Measurements from ENCODE around the gene DPP4. TPM values are rescaled to one million over a fixed set of nuclear protein-coding genes. Genes with fewer than 3 reads are reported as not detected.
A peak's percentile ranks its signal among the peaks of the same experiment; 100 is the strongest.

Gene DPP4
- polyA plus RNA-seq, 1 donor (not counting 4 experiments of a cell fraction or from before 2014, with no cell fraction given), result 1.1 TPM

DNA sequence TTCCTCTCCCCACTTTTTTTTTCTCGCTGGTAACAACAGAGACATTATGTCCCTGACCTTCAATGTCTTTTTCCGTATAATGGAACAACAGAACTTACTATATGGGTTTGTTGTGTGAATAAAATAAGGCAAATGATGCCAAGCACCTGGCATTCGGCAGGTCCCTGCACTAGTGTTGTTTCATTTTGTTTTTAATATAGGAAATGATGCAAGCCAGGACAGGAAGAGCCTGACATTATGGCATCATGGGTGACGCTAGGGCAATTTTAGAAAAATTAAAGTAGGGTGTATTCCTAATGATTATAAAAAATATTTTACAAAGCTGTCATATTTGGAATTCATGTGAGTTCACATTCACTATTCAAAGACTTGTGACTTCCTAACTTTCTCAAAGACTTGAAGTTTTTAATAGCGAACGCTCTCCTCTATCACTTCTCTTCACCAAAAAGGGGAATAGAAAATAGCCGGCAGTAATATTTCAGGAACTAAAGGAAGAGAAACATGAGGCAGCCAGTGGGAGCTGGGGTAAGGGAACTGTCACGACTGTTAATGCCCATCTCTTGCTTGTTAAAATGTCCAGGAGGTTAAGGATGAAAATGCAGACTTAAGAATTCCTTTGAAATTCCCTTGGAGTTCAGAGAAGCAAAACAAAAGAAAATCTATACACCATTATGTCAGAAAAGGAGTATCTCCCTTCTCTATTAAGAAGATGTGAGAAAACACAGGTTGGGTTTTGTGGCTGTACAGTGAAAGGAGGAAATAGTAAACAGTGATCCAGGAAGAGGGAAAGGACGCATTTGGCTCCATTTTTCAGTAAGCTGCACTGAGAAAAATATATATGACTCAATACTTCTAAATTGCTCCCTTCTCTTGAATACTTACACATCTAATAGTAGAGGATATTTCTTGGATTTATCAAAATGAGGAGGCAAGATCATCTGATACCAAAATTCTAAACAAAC is 60.2 kb downstream of the DPP4 start:
- Histone ChIP-seq H3K9me1 (ENCODE audit: control insufficient read depth, extremely low read depth, insufficient read depth, low read length) (no peaks in the 10 kb centered on the region), H3K4me1 (ENCODE audit: control insufficient read depth, extremely low read depth, insufficient read depth, low read length) (no peaks in the 10 kb centered on the region), H3K4me3 (ENCODE audit: control insufficient read depth in 2 of 3, extremely low read depth in 1 of 3, insufficient read depth in 2 of 3, low read depth in 1 of 3, low read length in 3 of 3) (no peak overlapping the region), H3K4me2 (ENCODE audit: control insufficient read depth, extremely low read depth, insufficient read depth, low read depth, low read length) (no peak overlapping the region), H3K27ac (ENCODE audit: control insufficient read depth, insufficient read depth, low read length) (no peak overlapping the region), H4K20me1 (ENCODE audit: control insufficient read depth, extremely low read depth, insufficient read depth, low read length) (no peaks in the 10 kb centered on the region), H3K9ac (ENCODE audit: control insufficient read depth, extremely low read depth, insufficient read depth, low read length) (no peak overlapping the region), H3K27me3 (ENCODE audit: control insufficient read depth, extremely low read depth, insufficient read depth, low read length) (no peaks in the 10 kb centered on the region), H3K36me3 (ENCODE audit: control insufficient read depth in 2 of 2, extremely low read depth in 1 of 2, insufficient read depth in 2 of 2, low read length in 2 of 2) (no peaks in the 10 kb centered on the region), H3K9me3 (ENCODE audit: control insufficient read depth, low read depth, low read length) (no peaks in the 10 kb centered on the region), H2AFZ (ENCODE audit: control insufficient read depth, low read length) (no peak overlapping the region), H3K79me2 (ENCODE audit: control insufficient read depth, insufficient read depth, low read length) (no peaks in the 10 kb centered on the region)
- TF ChIP-seq, protein P1, sequence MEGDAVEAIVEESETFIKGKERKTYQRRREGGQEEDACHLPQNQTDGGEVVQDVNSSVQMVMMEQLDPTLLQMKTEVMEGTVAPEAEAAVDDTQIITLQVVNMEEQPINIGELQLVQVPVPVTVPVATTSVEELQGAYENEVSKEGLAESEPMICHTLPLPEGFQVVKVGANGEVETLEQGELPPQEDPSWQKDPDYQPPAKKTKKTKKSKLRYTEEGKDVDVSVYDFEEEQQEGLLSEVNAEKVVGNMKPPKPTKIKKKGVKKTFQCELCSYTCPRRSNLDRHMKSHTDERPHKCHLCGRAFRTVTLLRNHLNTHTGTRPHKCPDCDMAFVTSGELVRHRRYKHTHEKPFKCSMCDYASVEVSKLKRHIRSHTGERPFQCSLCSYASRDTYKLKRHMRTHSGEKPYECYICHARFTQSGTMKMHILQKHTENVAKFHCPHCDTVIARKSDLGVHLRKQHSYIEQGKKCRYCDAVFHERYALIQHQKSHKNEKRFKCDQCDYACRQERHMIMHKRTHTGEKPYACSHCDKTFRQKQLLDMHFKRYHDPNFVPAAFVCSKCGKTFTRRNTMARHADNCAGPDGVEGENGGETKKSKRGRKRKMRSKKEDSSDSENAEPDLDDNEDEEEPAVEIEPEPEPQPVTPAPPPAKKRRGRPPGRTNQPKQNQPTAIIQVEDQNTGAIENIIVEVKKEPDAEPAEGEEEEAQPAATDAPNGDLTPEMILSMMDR (optimal IDR thresholded peaks at IDR 0.05 in 1 of 3, IDR thresholded peaks at IDR 0.05 in 1 of 3, conservative IDR thresholded peaks at IDR 0.05 in 1 of 3; ENCODE audit: extremely low read depth in 1 of 3, insufficient read depth in 2 of 3, low read length in 3 of 3), result no peak
- no peak for TF ChIP-seq EZH2 (IDR thresholded peaks at IDR 0.05; ENCODE audit: low read length)
- FAIRE-seq (no peak), DNase-seq (ENCODE audit: low read depth, low spot score) (no peak)
- dilution Hi-C loops (cut with MboI; ENCODE audit: extremely low pct_ligation_motif_present, low sequenced_read_pairs), result no loop called here

DNA sequence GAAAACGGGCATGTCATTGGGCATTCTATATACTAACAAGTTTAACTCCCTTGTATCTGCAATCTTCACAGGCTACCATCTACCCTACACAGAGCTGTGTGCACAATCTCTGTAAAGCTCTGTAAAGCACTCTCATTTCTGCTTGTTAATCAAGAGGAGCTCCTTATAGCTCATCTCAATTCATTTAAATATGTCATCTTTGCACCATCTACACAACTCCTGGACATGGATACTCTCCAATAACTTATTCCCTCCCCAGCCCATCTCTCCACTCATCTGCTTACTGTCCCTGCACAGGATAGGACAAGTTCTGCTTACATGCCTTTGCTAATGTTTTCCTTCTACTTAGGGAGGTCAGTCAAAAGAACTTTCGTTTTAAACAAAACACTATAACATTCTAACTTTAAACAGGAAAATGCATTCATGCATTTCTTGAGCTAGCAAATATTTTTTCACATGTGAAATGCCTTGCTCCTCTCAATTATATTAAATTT is 61.4 kb downstream of the DPP4 start:
- H3K4me3 ChIP-seq (ENCODE audit: control insufficient read depth in 2 of 3, extremely low read depth in 1 of 3, insufficient read depth in 2 of 3, low read depth in 1 of 3, low read length in 3 of 3), result no peak overlapping the region
- H3K9me1 ChIP-seq (ENCODE audit: control insufficient read depth, extremely low read depth, insufficient read depth, low read length), result no peaks in the 10 kb centered on the region
- no peaks in the 10 kb centered on the region for H3K9me3 ChIP-seq (ENCODE audit: control insufficient read depth, low read depth, low read length)
- DNase-seq (ENCODE audit: low read depth, low spot score) (no peak), FAIRE-seq (no peak)
- H3K9ac ChIP-seq (ENCODE audit: control insufficient read depth, extremely low read depth, insufficient read depth, low read length), result no peak overlapping the region
- H3K27me3 ChIP-seq (ENCODE audit: control insufficient read depth, extremely low read depth, insufficient read depth, low read length), result no peaks in the 10 kb centered on the region
- TF ChIP-seq EZH2 (IDR thresholded peaks at IDR 0.05; ENCODE audit: low read length), result no peak
- TF ChIP-seq, protein P1 (optimal IDR thresholded peaks at IDR 0.05 in 1 of 3, IDR thresholded peaks at IDR 0.05 in 1 of 3, conservative IDR thresholded peaks at IDR 0.05 in 1 of 3; ENCODE audit: extremely low read depth in 1 of 3, insufficient read depth in 2 of 3, low read length in 3 of 3), result no peak
- dilution Hi-C loops (cut with MboI; ENCODE audit: extremely low pct_ligation_motif_present, low sequenced_read_pairs), result no loop called here
- H3K36me3 ChIP-seq (ENCODE audit: control insufficient read depth in 2 of 2, extremely low read depth in 1 of 2, insufficient read depth in 2 of 2, low read length in 2 of 2), result no peaks in the 10 kb centered on the region
- H3K27ac ChIP-seq (ENCODE audit: control insufficient read depth, insufficient read depth, low read length), result no peak overlapping the region
- peak overlapping the region; percentile 21 for H2AFZ ChIP-seq (ENCODE audit: control insufficient read depth, low read length)
- no peaks in the 10 kb centered on the region for H4K20me1 ChIP-seq (ENCODE audit: control insufficient read depth, extremely low read depth, insufficient read depth, low read length)
- no peaks in the 10 kb centered on the region for H3K4me1 ChIP-seq (ENCODE audit: control insufficient read depth, extremely low read depth, insufficient read depth, low read length)
- H3K79me2 ChIP-seq (ENCODE audit: control insufficient read depth, insufficient read depth, low read length), result no peaks in the 10 kb centered on the region
- H3K4me2 ChIP-seq (ENCODE audit: control insufficient read depth, extremely low read depth, insufficient read depth, low read depth, low read length), result no peak overlapping the region

Measured in keratinocyte (primary cell).